ENCODE measurements around the gene KRT3. TPM values are rescaled to one million over a fixed set of nuclear protein-coding genes. Genes with fewer than 3 reads are reported as not detected.

The KRT3 gene
- total RNA-seq (2022; extraction: Qiagen RNA extraction), result 0.06 to 0.11 TPM in 2 of 5 replicates, not detected in the others

DNA sequence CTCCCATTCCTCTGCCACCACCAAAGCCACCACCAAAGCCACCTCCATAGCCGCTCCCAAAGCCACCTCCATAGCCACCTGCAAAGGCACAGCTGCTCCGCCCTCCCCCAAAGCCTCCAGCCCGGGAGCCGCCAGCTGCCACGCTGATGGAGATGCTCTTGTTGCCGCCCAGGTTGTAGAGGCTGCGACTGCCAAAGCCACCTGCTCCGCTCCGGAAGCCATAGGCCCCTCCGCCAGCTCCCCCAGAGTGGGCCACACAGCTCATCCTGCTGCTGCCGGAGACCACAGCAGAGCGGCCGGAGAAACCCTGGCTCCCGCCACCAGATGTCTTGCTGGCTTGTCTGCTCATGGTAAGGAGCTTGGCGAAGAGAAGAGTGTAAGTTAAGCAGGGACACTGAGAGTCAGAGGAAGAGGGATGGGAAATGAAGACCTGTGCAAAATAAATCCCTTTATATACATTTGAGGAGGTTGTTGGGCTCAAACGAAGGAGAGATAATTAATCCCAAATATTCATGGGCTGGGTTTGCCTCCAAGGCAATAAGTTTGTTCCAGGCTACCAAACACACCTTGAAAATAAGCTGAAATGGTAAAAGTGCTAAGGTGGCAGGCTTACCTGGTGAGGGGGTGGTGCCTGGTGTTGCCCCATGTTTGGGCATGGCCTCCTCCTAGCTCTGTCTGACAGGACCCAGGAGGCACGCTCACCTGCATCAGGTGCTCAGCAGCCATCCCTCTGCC is at the start of gene KRT3:
TSS of gene KRT3 (minus strand) at position 424 of the 735 bp plus-strand sequence. CDS start at position 349, 75 bp downstream.

GRCh38 chr12:52833922-52834726 is 38.2 kb upstream of the KRT3 start, which contains the start of gene KRT79:
KRT79 (minus strand) TSS chr12:52834311; CDS start chr12:52834260, 51 bp downstream.

GRCh38 chr12:52813885-52814709 is 18.2 kb upstream of the KRT3 start, which contains the start of gene KRT4:
KRT4 (minus strand) TSS chr12:52814116; CDS start chr12:52814058, 58 bp downstream.

DNA sequence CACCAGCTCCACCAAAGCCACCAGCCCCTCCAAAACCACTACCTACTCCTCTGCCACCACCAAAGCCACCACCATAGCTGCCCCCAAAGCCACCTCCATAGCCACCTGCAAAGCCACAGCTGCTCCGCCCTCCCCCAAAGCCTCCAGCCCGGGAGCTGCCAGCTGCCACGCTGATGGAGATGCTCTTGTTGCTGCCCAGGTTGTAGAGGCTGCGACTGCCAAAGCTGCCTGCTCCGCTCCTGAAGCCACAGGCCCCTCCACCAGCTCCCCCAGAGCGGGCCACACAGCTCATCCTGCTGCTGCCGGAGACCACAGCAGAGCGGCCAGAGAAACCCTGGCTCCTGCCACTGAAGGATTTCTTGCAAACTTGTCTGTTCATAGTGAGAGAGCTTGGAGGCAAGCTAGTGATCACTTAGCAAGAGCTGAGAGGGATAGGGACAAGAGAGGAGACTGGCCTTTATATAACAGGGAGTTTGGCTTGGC is 19.0 kb downstream of the KRT3 start, which contains the start of gene KRT76:
TSS of gene KRT76 (minus strand) at position 433 of the 483 bp plus-strand sequence. CDS start at position 379, 54 bp downstream.

Other genes starting within 250 kb of the KRT3 start
- not detected in 5 replicates for gene KRT71, start 243.0 kb downstream of the KRT3 start, total RNA-seq (2022; extraction: Qiagen RNA extraction)
- not detected in 5 replicates for gene KRT74, start 222.3 kb downstream of the KRT3 start, total RNA-seq (2022; extraction: Qiagen RNA extraction)
- gene KRT72, start 194.7 kb downstream of the KRT3 start, total RNA-seq (2022; extraction: Qiagen RNA extraction), result not detected in 5 replicates
- gene KRT73, start 177.6 kb downstream of the KRT3 start, total RNA-seq (2022; extraction: Qiagen RNA extraction), result 0.06 TPM in 1 of 5 replicates, not detected in the others
- gene KRT2, start 143.9 kb downstream of the KRT3 start, total RNA-seq (2022; extraction: Qiagen RNA extraction), result not detected in 5 replicates
- gene KRT1, start 115.7 kb downstream of the KRT3 start, total RNA-seq (2022; extraction: Qiagen RNA extraction), result not detected in 5 replicates
- gene KRT77, start 92.6 kb downstream of the KRT3 start, total RNA-seq (2022; extraction: Qiagen RNA extraction), result not detected in 5 replicates
- not detected in 5 replicates for gene KRT76, start 18.8 kb downstream of the KRT3 start, total RNA-seq (2022; extraction: Qiagen RNA extraction)
- 2.1 to 4.0 TPM (median 3.4 TPM) in 5 replicates for gene KRT4, start 18.0 kb upstream of the KRT3 start, total RNA-seq (2022; extraction: Qiagen RNA extraction)
- gene KRT79, start 38.2 kb upstream of the KRT3 start, total RNA-seq (2022; extraction: Qiagen RNA extraction), result 0.08 to 0.10 TPM in 2 of 5 replicates, not detected in the others
- gene KRT78, start 52.9 kb upstream of the KRT3 start, total RNA-seq (2022; extraction: Qiagen RNA extraction), result 0.10 to 0.31 TPM (median 0.15 TPM) in 3 of 5 replicates, not detected in the others
- gene KRT8, start 109.0 kb upstream of the KRT3 start, total RNA-seq (2022; extraction: Qiagen RNA extraction), result 4,031 to 4,993 TPM (median 4,777 TPM) in 5 replicates
- gene KRT18, start 153.0 kb upstream of the KRT3 start, total RNA-seq (2022; extraction: Qiagen RNA extraction), result 2,830 to 3,225 TPM (median 2,990 TPM) in 5 replicates
- gene EIF4B, start 210.3 kb upstream of the KRT3 start, total RNA-seq (2022; extraction: Qiagen RNA extraction), result 233 to 364 TPM (median 274 TPM) in 5 replicates